Measurements from ENCODE around the gene CBLN3.
A peak's percentile ranks its signal among the peaks of the same experiment; 100 is the strongest.

Gene CBLN3

GRCh38 chr14:24426150-24426911 is 3.1 kb downstream of the CBLN3 start:
- DNase-seq (ENCODE audit: low read depth, low spot score), result no peak

GRCh38 chr14:24425704-24426103 is 3.8 kb downstream of the CBLN3 start:
- peak; percentile 40 for DNase-seq (ENCODE audit: low read depth, low spot score)

- no peak for DNase-seq (ENCODE audit: low read depth, low spot score)
Observed at GRCh38 chr14:24422694-24423601, 6.5 kb downstream of the CBLN3 start.

- no peak for DNase-seq (ENCODE audit: low read depth, low spot score)
Observed at GRCh38 chr14:24422261-24422660, 7.2 kb downstream of the CBLN3 start.

- no peak for DNase-seq (ENCODE audit: low read depth, low spot score)
Observed at GRCh38 chr14:24418492-24418873, 11.0 kb downstream of the CBLN3 start.

GRCh38 chr14:24417832-24418491 is 11.5 kb downstream of the CBLN3 start:
- no peak for DNase-seq (ENCODE audit: low read depth, low spot score)

- no peak for DNase-seq (ENCODE audit: low read depth, low spot score)
Observed at GRCh38 chr14:24416932-24417619, 12.4 kb downstream of the CBLN3 start.

GRCh38 chr14:24416254-24416931 is 13.1 kb downstream of the CBLN3 start:
- DNase-seq (ENCODE audit: low read depth, low spot score), result no peak

GRCh38 chr14:24415421-24416253 is 13.8 kb downstream of the CBLN3 start:
- no peak for DNase-seq (ENCODE audit: low read depth, low spot score)

- no peak for DNase-seq (ENCODE audit: low read depth, low spot score)
Observed at GRCh38 chr14:24414732-24415420, 14.6 kb downstream of the CBLN3 start.

- no peak for DNase-seq (ENCODE audit: low read depth, low spot score)
Observed at GRCh38 chr14:24414077-24414476, 15.4 kb downstream of the CBLN3 start.

GRCh38 chr14:24411443-24412389 is 17.8 kb downstream of the CBLN3 start:
- DNase-seq (ENCODE audit: low read depth, low spot score), result peak; percentile 62

- no peak for DNase-seq (ENCODE audit: low read depth, low spot score)
Observed at GRCh38 chr14:24409956-24410355, 19.5 kb downstream of the CBLN3 start.

- no peak for DNase-seq (ENCODE audit: low read depth, low spot score)
Observed at GRCh38 chr14:24409192-24409591, 20.3 kb downstream of the CBLN3 start.

GRCh38 chr14:24408764-24409163 is 20.7 kb downstream of the CBLN3 start:
- no peak for DNase-seq (ENCODE audit: low read depth, low spot score)

- no peak for DNase-seq (ENCODE audit: low read depth, low spot score)
Observed at GRCh38 chr14:24407608-24408325, 21.7 kb downstream of the CBLN3 start.

- no peak for DNase-seq (ENCODE audit: low read depth, low spot score)
Observed at GRCh38 chr14:24406416-24406815, 23.1 kb downstream of the CBLN3 start.

- DNase-seq (ENCODE audit: low read depth, low spot score), result no peak
Observed at GRCh38 chr14:24404814-24405213, 24.7 kb downstream of the CBLN3 start.
